ENCODE measurements around the gene EDC4.

Gene EDC4

DNA sequence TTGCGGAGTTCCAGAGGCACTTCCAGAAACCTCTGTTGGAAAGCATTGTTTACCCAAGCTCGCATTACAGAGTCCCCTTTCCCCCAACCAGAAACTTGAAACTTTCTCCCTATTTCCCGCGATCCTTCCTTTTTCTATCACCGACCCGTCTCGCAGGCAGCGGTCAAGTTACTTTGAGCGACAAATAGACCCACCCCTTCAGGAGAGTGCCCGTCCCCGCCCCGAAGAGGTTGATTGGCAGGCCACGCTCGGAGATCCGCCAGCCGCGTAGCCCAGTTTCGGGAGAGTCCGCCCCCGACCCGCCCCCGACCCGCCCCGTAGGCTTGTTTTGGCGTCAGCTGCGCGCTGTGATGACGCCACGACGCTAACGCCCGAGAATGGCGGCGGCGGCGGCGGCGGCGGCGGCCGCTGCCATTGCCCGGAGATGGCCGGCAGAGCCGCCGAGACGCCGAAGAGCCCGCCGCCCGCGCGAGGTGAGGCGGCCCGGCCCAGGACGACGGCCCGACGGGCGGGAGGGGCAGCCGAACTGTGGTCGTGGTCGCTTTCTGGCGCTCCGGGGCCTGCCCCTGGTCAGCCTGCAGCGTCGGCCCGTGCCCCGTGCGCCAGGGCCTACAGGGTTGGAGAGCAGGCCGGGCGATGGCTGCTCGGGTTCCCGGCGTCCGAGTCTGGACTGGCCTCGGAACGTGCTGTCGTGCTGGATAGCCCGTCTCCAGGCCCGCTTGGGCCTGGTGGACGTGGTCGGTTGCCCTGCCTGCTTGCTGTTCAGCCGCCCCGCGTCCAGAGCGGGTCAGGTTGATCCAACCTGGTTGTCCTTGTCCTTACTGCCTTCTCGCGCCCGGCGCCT, 20.3 kb downstream of the EDC4 start, which contains the start of gene PSKH1:
Gene PSKH1, plus strand, starts transcription at position 356 of the 844 bp plus-strand sequence. CDS start 15,496 bp downstream, outside the sequence.
- H3K4me1 ChIP-seq (ENCODE audit: low read depth, poor library complexity, severe bottlenecking), result peaks cover 14% of the 10 kb centered on the region
- H2AFZ ChIP-seq (ENCODE audit: low read depth), result peak within 1 kb of the TSS; percentile 79
- H3K79me2 ChIP-seq (ENCODE audit: insufficient read depth, low read depth), result peaks cover 34% of the 10 kb centered on the region; the same call in 1 of the 2 replicates
- TF ChIP-seq, protein P1, sequence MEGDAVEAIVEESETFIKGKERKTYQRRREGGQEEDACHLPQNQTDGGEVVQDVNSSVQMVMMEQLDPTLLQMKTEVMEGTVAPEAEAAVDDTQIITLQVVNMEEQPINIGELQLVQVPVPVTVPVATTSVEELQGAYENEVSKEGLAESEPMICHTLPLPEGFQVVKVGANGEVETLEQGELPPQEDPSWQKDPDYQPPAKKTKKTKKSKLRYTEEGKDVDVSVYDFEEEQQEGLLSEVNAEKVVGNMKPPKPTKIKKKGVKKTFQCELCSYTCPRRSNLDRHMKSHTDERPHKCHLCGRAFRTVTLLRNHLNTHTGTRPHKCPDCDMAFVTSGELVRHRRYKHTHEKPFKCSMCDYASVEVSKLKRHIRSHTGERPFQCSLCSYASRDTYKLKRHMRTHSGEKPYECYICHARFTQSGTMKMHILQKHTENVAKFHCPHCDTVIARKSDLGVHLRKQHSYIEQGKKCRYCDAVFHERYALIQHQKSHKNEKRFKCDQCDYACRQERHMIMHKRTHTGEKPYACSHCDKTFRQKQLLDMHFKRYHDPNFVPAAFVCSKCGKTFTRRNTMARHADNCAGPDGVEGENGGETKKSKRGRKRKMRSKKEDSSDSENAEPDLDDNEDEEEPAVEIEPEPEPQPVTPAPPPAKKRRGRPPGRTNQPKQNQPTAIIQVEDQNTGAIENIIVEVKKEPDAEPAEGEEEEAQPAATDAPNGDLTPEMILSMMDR (conservative IDR thresholded peaks at IDR 0.05; ENCODE audit: low read depth, low read length), result no peak
- no peak within 1 kb of the TSS for H3K4me3 ChIP-seq (IDR thresholded peaks at IDR 0.05; ENCODE audit: insufficient read depth, low read depth, low read length)
- H3K36me3 ChIP-seq (ENCODE audit: insufficient read depth), result no peaks in the 10 kb centered on the region
- peak within 1 kb of the TSS; percentile 88 for H3K9ac ChIP-seq
- peak within 1 kb of the TSS; percentile 63 for H3K27ac ChIP-seq
- H3K27me3 ChIP-seq (ENCODE audit: insufficient read depth, low read depth), result no peaks in the 10 kb centered on the region
- H4K20me1 ChIP-seq (ENCODE audit: insufficient read depth), result no peaks in the 10 kb centered on the region
- H3K4me2 ChIP-seq, result peak within 1 kb of the TSS; percentile 95

DNA sequence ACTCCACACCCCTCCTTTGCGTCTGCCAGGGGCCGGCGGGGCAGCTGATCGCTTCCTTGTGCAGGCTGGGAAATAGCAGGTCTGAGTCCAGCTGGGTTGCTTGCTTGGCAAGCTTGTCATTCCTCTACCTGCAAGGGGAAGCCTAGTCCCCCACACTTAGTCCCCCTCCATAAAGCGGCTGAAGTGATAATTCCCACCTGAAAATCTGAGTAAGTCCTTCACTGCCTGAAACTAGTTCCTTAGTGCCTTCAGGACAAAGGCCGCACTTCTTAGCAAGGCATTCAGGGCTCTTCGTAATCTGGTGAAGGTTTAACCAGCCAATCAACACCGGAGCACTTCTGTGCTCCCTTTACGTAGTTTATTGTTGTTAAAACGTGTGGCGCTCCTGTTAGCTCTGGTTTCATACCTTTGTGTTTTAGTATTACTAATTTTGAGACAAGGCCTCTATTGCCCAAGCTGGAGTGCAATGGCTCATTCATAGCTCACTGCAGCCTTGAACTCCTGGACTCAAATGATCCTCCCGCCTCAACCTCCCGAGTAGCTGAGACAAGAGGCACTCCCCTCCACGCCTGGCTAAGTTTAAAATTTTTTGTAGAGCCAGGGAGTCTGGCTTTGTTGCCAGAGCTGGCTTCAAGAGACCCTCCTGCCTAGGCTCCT, 21.0 kb downstream of the EDC4 start:
- Histone ChIP-seq H3K9ac (peak overlapping the region; percentile 88), H4K20me1 (ENCODE audit: insufficient read depth) (no peaks in the 10 kb centered on the region), H3K4me1 (ENCODE audit: low read depth, poor library complexity, severe bottlenecking) (peaks cover 17% of the 10 kb centered on the region), H3K79me2 (ENCODE audit: insufficient read depth, low read depth) (peaks cover 34% of the 10 kb centered on the region; the same call in 1 of the 2 replicates), H3K36me3 (ENCODE audit: insufficient read depth) (no peaks in the 10 kb centered on the region), H3K27me3 (ENCODE audit: insufficient read depth, low read depth) (no peaks in the 10 kb centered on the region), H3K4me2 (peak overlapping the region; percentile 86), H2AFZ (ENCODE audit: low read depth) (peak overlapping the region; percentile 69), H3K4me3 (IDR thresholded peaks at IDR 0.05; ENCODE audit: insufficient read depth, low read depth, low read length) (no peak overlapping the region), H3K27ac (peak overlapping the region; percentile 63)
- TF ChIP-seq, protein P1 (conservative IDR thresholded peaks at IDR 0.05; ENCODE audit: low read depth, low read length), result no peak

DNA sequence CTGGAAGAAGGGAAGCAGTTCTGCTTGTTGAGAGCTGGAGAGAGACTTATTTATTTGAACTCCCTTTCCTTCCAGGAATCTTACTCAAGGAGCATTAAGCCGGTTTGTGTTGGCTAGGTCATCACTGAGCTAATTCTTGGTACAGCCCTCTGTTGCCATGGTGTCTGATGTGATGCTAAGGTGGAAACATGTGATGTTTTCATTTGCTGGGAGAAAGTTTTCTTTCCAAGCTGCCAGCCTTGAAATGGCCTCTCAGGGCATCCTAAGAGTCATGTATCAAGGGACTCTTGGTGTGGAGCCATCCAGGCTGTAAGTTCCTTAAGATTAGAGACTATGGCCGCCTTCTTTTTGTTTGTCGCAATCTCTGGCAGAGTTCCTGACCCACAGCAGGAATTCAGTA, 24.4 kb downstream of the EDC4 start:
- H3K4me1 ChIP-seq (ENCODE audit: low read depth, poor library complexity, severe bottlenecking), result peaks cover 18% of the 10 kb centered on the region
- H3K9ac ChIP-seq, result no peak overlapping the region
- H3K36me3 ChIP-seq (ENCODE audit: insufficient read depth), result no peaks in the 10 kb centered on the region
- no peak overlapping the region for H3K4me2 ChIP-seq
- H3K27ac ChIP-seq, result no peak overlapping the region
- H2AFZ ChIP-seq (ENCODE audit: low read depth), result no peak overlapping the region
- no peaks in the 10 kb centered on the region for H4K20me1 ChIP-seq (ENCODE audit: insufficient read depth)
- H3K27me3 ChIP-seq (ENCODE audit: insufficient read depth, low read depth), result no peaks in the 10 kb centered on the region
- no peak overlapping the region for H3K4me3 ChIP-seq (IDR thresholded peaks at IDR 0.05; ENCODE audit: insufficient read depth, low read depth, low read length)
- TF ChIP-seq, protein P1 (conservative IDR thresholded peaks at IDR 0.05; ENCODE audit: low read depth, low read length), result no peak
- H3K79me2 ChIP-seq (ENCODE audit: insufficient read depth, low read depth), result peaks cover 42% of the 10 kb centered on the region; the same call in 1 of the 2 replicates

GRCh38 chr16:67901734-67902133, 28.9 kb downstream of the EDC4 start:
- no peak overlapping the region for H3K27ac ChIP-seq
- H3K4me1 ChIP-seq (ENCODE audit: low read depth, poor library complexity, severe bottlenecking), result peaks cover 5% of the 10 kb centered on the region
- no peaks in the 10 kb centered on the region for H4K20me1 ChIP-seq (ENCODE audit: insufficient read depth)
- H2AFZ ChIP-seq (ENCODE audit: low read depth), result no peak overlapping the region
- peaks cover 16% of the 10 kb centered on the region; the same call in 1 of the 2 replicates for H3K79me2 ChIP-seq (ENCODE audit: insufficient read depth, low read depth)
- H3K9ac ChIP-seq, result no peak overlapping the region
- H3K4me3 ChIP-seq (IDR thresholded peaks at IDR 0.05; ENCODE audit: insufficient read depth, low read depth, low read length), result no peak overlapping the region
- no peaks in the 10 kb centered on the region for H3K27me3 ChIP-seq (ENCODE audit: insufficient read depth, low read depth)
- TF ChIP-seq, protein P1 (conservative IDR thresholded peaks at IDR 0.05; ENCODE audit: low read depth, low read length), result no peak
- no peak overlapping the region for H3K4me2 ChIP-seq
- no peaks in the 10 kb centered on the region for H3K36me3 ChIP-seq (ENCODE audit: insufficient read depth)
